ENCODE data around the gene CHRM2. TPM values are rescaled to one million over a fixed set of nuclear protein-coding genes. Genes with fewer than 3 reads are reported as not detected.

Gene CHRM2
- total RNA-seq, 1 experiment from 2014 or later, result not detected

DNA sequence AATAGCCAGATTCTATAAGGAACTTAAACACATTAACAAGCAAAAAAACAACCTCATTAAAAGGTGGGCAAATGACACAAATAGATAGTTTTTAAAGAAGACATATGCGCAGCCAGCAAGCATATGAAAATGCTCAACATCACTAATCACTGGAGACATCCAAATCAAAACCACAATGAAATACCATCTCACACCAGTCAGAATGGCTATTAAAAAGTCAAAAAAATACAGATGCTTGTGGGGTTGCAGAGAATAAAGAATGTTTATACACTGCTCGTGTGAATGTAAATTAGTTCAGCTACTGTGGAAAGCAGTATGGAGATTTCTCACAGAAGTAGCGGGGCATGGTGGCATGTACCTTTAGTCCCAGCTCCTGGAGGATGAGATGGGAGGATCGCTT is 164.0 kb downstream of the CHRM2 start:
- no peaks in the 10 kb centered on the region for H3K9me3 ChIP-seq (ENCODE audit: control insufficient read depth, low read depth, low read length)
- H3K79me2 ChIP-seq (ENCODE audit: insufficient read depth, low read length), result no peaks in the 10 kb centered on the region
- H2AFZ ChIP-seq (ENCODE audit: low read length), result no peak overlapping the region
- H2BK5ac ChIP-seq (ENCODE audit: insufficient read length, low read length), result no peak overlapping the region
- peaks cover 3 to 8% of the 10 kb centered on the region in 2 experiments for H3K4me1 Mint-ChIP-seq
- H4K20me1 ChIP-seq (ENCODE audit: control insufficient read depth, insufficient read depth, insufficient read length), result no peaks in the 10 kb centered on the region
- no peaks in the 10 kb centered on the region for H3K27me3 ChIP-seq (ENCODE audit: insufficient read depth, low read length)
- H2AK5ac ChIP-seq (ENCODE audit: insufficient read length, low read length), result no peak overlapping the region
- no peak overlapping the region for H4K91ac ChIP-seq (ENCODE audit: insufficient read length, low read depth, low read length)
- H3K23me2 ChIP-seq (ENCODE audit: insufficient read length, low read depth, low read length, poor library complexity, severe bottlenecking), result no peaks in the 10 kb centered on the region
- H3K27ac Mint-ChIP-seq, result no peak overlapping the region
- WGBS (ENCODE audit: extremely low coverage, insufficient read length, low lambda C conversion rate), result no CpG with 5 or more reads among the region's 4 CpGs
- H3K4me2 ChIP-seq (ENCODE audit: insufficient read depth, insufficient read length, low read length), result no peak overlapping the region
- H3K27me3 Mint-ChIP-seq (ENCODE audit: low read depth), result no peaks in the 10 kb centered on the region
- H3K36me3 Mint-ChIP-seq (ENCODE audit: insufficient read depth in 1 of 3, low read depth in 3 of 3), result no peaks in the 10 kb centered on the region
- H4K5ac ChIP-seq (ENCODE audit: insufficient read length, low read depth, low read length), result no peak overlapping the region
- no peak for TF ChIP-seq CTCF (conservative IDR thresholded peaks at IDR 0.05)
- no peak overlapping the region for H3K4ac ChIP-seq (ENCODE audit: low read depth, low read length)
- DNase-seq, result no peak
- no peak overlapping the region for H3K23ac ChIP-seq (ENCODE audit: insufficient read length, low read depth, low read length)
- H3T11ph ChIP-seq (ENCODE audit: low read length), result no peak overlapping the region
- no peak overlapping the region for H3K14ac ChIP-seq (ENCODE audit: insufficient read depth, low read length)
- no peak overlapping the region for H3K56ac ChIP-seq (ENCODE audit: insufficient read length, low read depth, low read length)
- no peaks in the 10 kb centered on the region for H3K4me1 ChIP-seq (ENCODE audit: insufficient read depth, low read length)
- no peak overlapping the region for H3K4me3 Mint-ChIP-seq
- H2BK120ac ChIP-seq (ENCODE audit: low read depth, low read length, poor library complexity, severe bottlenecking), result no peak overlapping the region
- no peak overlapping the region for H3K27ac ChIP-seq (ENCODE audit: insufficient read length, low read depth, low read length)
- no peaks in the 10 kb centered on the region for H3K9me3 Mint-ChIP-seq
- no peak overlapping the region for H4K8ac ChIP-seq (replicated peaks; ENCODE audit: insufficient read length, low read depth, low read length)
- no peak overlapping the region for H3K18ac ChIP-seq (ENCODE audit: insufficient read length, low read depth, low read length)
- H3K79me1 ChIP-seq (ENCODE audit: insufficient read depth, low read depth, low read length, poor library complexity, severe bottlenecking), result no peaks in the 10 kb centered on the region
- H2BK12ac ChIP-seq (ENCODE audit: insufficient read length, low read depth, low read length), result no peak overlapping the region
- H2BK15ac ChIP-seq (ENCODE audit: low read depth, low read length), result no peak overlapping the region
- no peak overlapping the region for H3K9ac ChIP-seq (ENCODE audit: extremely low read depth, insufficient read length, low read length)
- no peak overlapping the region for H2BK20ac ChIP-seq (ENCODE audit: low read depth, low read length, poor library complexity, severe bottlenecking)
